HepG2 (cell line): ENCODE measurements around the gene PROC. TPM values are rescaled to one million over a fixed set of nuclear protein-coding genes. Genes with fewer than 3 reads are reported as not detected.

Source experiments
- ATAC-seq: fragments of 200-7000 bp; cut with Tn5 transposase; 3 replicates; pipeline ENCODE4 v1.9.1; 2020; ENCODE audit warnings: mild to moderate bottlenecking, moderate library complexity
- BruUV-seq: library from RNA; stranded (reverse); fragments of 400-500 nt; replicated peaks from 2 replicates; lab custom pipeline; 2021; lab: Mats Ljungman, UMichigan
- CTCF ChIA-PET: fragments of 300-600 bp; formaldehyde crosslinking; extraction: SDS; loops from one replicate; lab custom pipeline; 2021; ENCODE audit warnings: low total read pairs, inconsistent platforms, low intra/inter-chr PET ratio; lab: Yijun Ruan, JAX
- POLR2A ChIA-PET: fragments of 350-600 bp; sonication (Branson Sonifier 250); formaldehyde crosslinking; loops from one replicate; lab custom pipeline; 2020; ENCODE audit warnings: antibody characterized with exemption, inconsistent platforms; lab: Yijun Ruan, JAX
- DNase-seq: peaks from one replicate; pipeline ENCODE4 v3.0.0-alpha.2; 2015; ENCODE audit warnings: low spot score
- FAIRE-seq: peaks from 3 replicates; lab custom pipeline; 2011; peaks lifted over from hg19 to GRCh38; lab: Jason Lieb, UNC
- H2AFZ ChIP-seq: one replicate; pipeline ENCODE4 v1.6.1; 2011; ENCODE audit warnings: low read length, inconsistent platforms
- H3K27ac ChIP-seq: fragments of 300-600 bp; 3 replicates; pipeline ENCODE4 v1.8.0; 2011; ENCODE audit warnings: mixed run types, mild to moderate bottlenecking, mixed read lengths, low read length, inconsistent platforms; ENCODE audit not compliant: insufficient read depth; ENCODE audit errors: extremely low read length
- H3K27me3 ChIP-seq, 2 experiments: fragments of 200-600 bp in 1 of 2; 2 replicates in 1 of 2; 3 replicates in 1 of 2; pipeline versions ENCODE4 v1.6.0 to v1.8.0; 2011; ENCODE audit warnings: low read length in 2 of 2, mild to moderate bottlenecking in 2 of 2, moderate library complexity in 2 of 2, inconsistent platforms in 1 of 2; ENCODE audit not compliant: insufficient read depth in 2 of 2, control insufficient read depth in 1 of 2
- H3K36me3 ChIP-seq, 2 experiments: fragments of 200-600 bp in 1 of 2; replicated peaks in 1 of 2; 2 replicates in 1 of 2; 3 replicates in 1 of 2; pipeline versions ENCODE4 v1.5.1 to v1.8.0; 2011; ENCODE audit warnings: low read length in 2 of 2, inconsistent platforms in 1 of 2; ENCODE audit not compliant: insufficient read depth in 2 of 2, control insufficient read depth in 1 of 2
- H3K4me1 ChIP-seq: 2 replicates; pipeline ENCODE4 v1.5.1; 2012; ENCODE audit warnings: low read length, inconsistent platforms; ENCODE audit not compliant: insufficient read depth
- H3K4me2 ChIP-seq: 2 replicates; pipeline ENCODE4 v1.6.0; 2011; ENCODE audit warnings: low read depth, low read length, inconsistent platforms
- H3K4me3 ChIP-seq, 3 experiments: fragments of 200-600 bp in 1 of 3; sonication (generic), shearing (Covaris generic) in 1 of 3; replicated peaks in 1 of 3; 2 replicates each; pipeline ENCODE4 v1.5.1; 2011 to 2016; ENCODE audit warnings: low read length in 3 of 3, inconsistent platforms in 2 of 3, low read depth in 2 of 3, mild to moderate bottlenecking in 2 of 3, control low read depth in 1 of 3, mixed read lengths in 1 of 3; ENCODE audit not compliant: insufficient read depth in 1 of 3
- H3K79me2 ChIP-seq: one replicate; pipeline ENCODE4 v1.6.1; 2011; ENCODE audit warnings: low read length, inconsistent platforms; ENCODE audit not compliant: insufficient read depth
- H3K9ac ChIP-seq: 2 replicates; pipeline ENCODE4 v1.6.0; 2011; ENCODE audit warnings: mild to moderate bottlenecking, low read depth, low read length, inconsistent platforms; ENCODE audit not compliant: insufficient read depth
- H3K9me3 ChIP-seq: 2 replicates; pipeline ENCODE4 v1.5.1; 2012; ENCODE audit warnings: mild to moderate bottlenecking, low read length
- H4K20me1 ChIP-seq: 2 replicates; pipeline ENCODE4 v1.6.0; 2011; ENCODE audit warnings: inconsistent platforms, mild to moderate bottlenecking, low read length, moderate library complexity; ENCODE audit not compliant: insufficient read depth
- FOXP1 ChIP-seq, 2 experiments: fragments of 450-650 bp in 1 of 2; IDR thresholded peaks; 2 replicates each; pipeline ENCODE4 v1.6.1; 2017 to 2018; ENCODE audit warnings: antibody characterized with exemption in 1 of 2
- KIAA2018 ChIP-seq: sonication (generic); formaldehyde crosslinking; IDR thresholded peaks from 2 replicates; pipeline ENCODE4 v1.5.0; 2020; ENCODE audit warnings: mild to moderate bottlenecking, missing genetic modification reagents, borderline replicate concordance
- RAD21 ChIP-seq: fragments of 450-650 bp; formaldehyde crosslinking; IDR thresholded peaks from 2 replicates; pipeline ENCODE4 v1.5.0; 2020; ENCODE audit warnings: mild to moderate bottlenecking
- ZNF530 ChIP-seq: sonication (generic); formaldehyde crosslinking; IDR thresholded peaks from 2 replicates; pipeline ENCODE4 v1.5.0; 2020; ENCODE audit warnings: low read depth, mild to moderate bottlenecking, missing genetic modification reagents
- ZSCAN30 ChIP-seq: sonication (generic); formaldehyde crosslinking; IDR thresholded peaks from 2 replicates; pipeline ENCODE4 v1.5.0; 2020; ENCODE audit warnings: mild to moderate bottlenecking, missing genetic modification reagents
- WGBS: methylation state at CpG from one replicate; pipeline ENCODE4 v1.1.6; 2017; ENCODE audit warnings: low lambda C conversion rate; 5-methylcytosine and 5-hydroxymethylcytosine counted together
- in situ Hi-C: cut with HindIII; loops from 2 replicates; pipeline ENCODE4 v1.10.0; 2017; ENCODE audit warnings: low pct_unique_long_range_greater_than_20kb; ENCODE audit not compliant: extremely low pct_ligation_motif_present
- intact Hi-C: fragments of 100-400 bp; cut with micrococcal nuclease; formaldehyde crosslinking; loops from one replicate; pipeline ENCODE4 v1.10.0; 2022; ENCODE audit not compliant: unreplicated experiment
- polyA plus RNA-seq, 8 experiments: library from polyadenylated mRNA; depleted of rRNA in 3 of 8; stranded (reverse) in 7 of 8; unstranded in 1 of 8; fragments of >200 nt; fragmentation: Illumina TruSeq in 4 of 8; extraction: Trizol in 4 of 8; gene quantifications; 2 replicates each; pipeline versions ENCODE4 v1.2.1 to v1.2.3, GENCODE V29; 2011 to 2016; ENCODE audit warnings: low read depth in 4 of 8, missing spikeins in 1 of 8, mixed read lengths in 1 of 8; ENCODE audit not compliant: insufficient read depth in 1 of 8
- total RNA-seq, 5 experiments: library from RNA; depleted of rRNA; stranded (reverse); fragments of >200 nt; fragmentation: Illumina TruSeq; extraction: Trizol; gene quantifications; 2 replicates each; pipeline ENCODE4 v1.2.3, GENCODE V29; 2016; ENCODE audit warnings: low read depth in 1 of 5

Gene PROC
- total and polyA plus RNA-seq, 2 of the 13 experiments (the other 11 are each of a cell fraction or from before 2014, with no cell fraction given), result 134 to 185 TPM

- Histone ChIP-seq H3K4me3 (no peak overlapping the region), H3K4me2 (no peak overlapping the region), H2AFZ (no peak overlapping the region), H3K27me3 (no peaks in the 10 kb centered on the region), H3K9me3 (no peaks in the 10 kb centered on the region), H3K79me2 (no peaks in the 10 kb centered on the region), H3K9ac (no peak overlapping the region), H3K36me3 (no peaks in the 10 kb centered on the region)
- intact Hi-C loops, result no loop called here
- DNase-seq (no peak), FAIRE-seq (no peak)
- 87% methylated on average over 3 of the region's 3 CpGs for WGBS
- BruUV-seq, result no TSS peak
- TF ChIP-seq FOXP1 (IDR thresholded peaks at IDR 0.05) (no peak), FOXP1 (CRISPR knock-in tag; IDR thresholded peaks at IDR 0.05) (no peak), KIAA2018 (CRISPR knock-in tag) (no peak), ZSCAN30 (CRISPR knock-in tag) (no peak), ZNF530 (CRISPR knock-in tag) (no peak), RAD21 (CRISPR knock-in tag) (no peak)
- TF ChIP-seq, all 625 proteins: peak for 0
- CTCF ChIA-PET, result no interaction called here
- no peaks in the 10 kb centered on the region for H4K20me1 ChIP-seq
- H3K4me1 ChIP-seq, result peaks cover 28% of the 10 kb centered on the region
- POLR2A ChIA-PET, result no interaction called here
- in situ Hi-C loops, result no loop called here
- no peak for ATAC-seq
- H3K27ac ChIP-seq, result no peak overlapping the region
These were observed 23.7 kb upstream of the PROC start for GRCh38 chr2:127394492-127394891.
